ENCODE results near the gene FOXC1. TPM values are rescaled to one million over a fixed set of nuclear protein-coding genes. Genes with fewer than 3 reads are reported as not detected.

Gene FOXC1
- polyA plus RNA-seq, 2 of the 4 experiments (the other 2 are of a cell fraction), result 3.4 to 4.7 TPM

DNA sequence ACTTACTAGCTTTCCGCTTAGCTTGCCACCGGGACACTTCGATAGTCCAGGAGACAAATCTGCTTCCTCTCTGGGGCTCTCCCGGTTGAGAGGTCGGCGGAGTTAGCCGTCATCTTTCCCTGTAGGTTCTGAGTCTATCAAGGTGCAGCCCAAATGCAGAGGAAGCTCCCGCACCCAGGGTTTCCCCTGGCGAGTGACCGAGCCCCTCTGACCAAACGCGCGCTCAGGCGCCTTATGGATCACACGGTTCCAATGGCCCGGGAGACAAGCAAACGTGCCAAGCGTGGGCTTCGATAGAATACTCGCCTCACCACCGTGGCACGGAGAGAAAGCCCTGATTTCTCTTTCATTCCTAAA, 15.8 kb upstream of the FOXC1 start (continued):
- TF ChIP-seq EP300 (IDR thresholded peaks at IDR 0.05), result no peak
- no peak for TF ChIP-seq POLR2AphosphoS2 (conservative IDR thresholded peaks at IDR 0.05; ENCODE audit: low read length)
- TF ChIP-seq KDM1A (IDR thresholded peaks at IDR 0.05; ENCODE audit: low read depth), result no peak
- TF ChIP-seq HES2 (IDR thresholded peaks at IDR 0.05), result no peak
- TF ChIP-seq PBX3 (IDR thresholded peaks at IDR 0.05), result no peak
- no peak for TF ChIP-seq FOSL2 (IDR thresholded peaks at IDR 0.05)
- TF ChIP-seq FOSL2 (CRISPR knock-in tag; IDR thresholded peaks at IDR 0.05), result no peak
- TF ChIP-seq, protein P1, sequence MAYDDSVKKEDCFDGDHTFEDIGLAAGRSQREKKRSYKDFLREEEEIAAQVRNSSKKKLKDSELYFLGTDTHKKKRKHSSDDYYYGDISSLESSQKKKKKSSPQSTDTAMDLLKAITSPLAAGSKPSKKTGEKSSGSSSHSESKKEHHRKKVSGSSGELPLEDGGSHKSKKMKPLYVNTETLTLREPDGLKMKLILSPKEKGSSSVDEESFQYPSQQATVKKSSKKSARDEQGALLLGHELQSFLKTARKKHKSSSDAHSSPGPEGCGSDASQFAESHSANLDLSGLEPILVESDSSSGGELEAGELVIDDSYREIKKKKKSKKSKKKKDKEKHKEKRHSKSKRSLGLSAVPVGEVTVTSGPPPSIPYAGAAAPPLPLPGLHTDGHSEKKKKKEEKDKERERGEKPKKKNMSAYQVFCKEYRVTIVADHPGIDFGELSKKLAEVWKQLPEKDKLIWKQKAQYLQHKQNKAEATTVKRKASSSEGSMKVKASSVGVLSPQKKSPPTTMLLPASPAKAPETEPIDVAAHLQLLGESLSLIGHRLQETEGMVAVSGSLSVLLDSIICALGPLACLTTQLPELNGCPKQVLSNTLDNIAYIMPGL (CRISPR knock-in tag; IDR thresholded peaks at IDR 0.05; ENCODE audit: borderline replicate concordance), result no peak

GRCh38 chr6:1594445-1595200, 15.1 kb upstream of the FOXC1 start:
- ATAC-seq, result no peak

More at GRCh38 chr6:1594445-1595200, 15.1 kb upstream of the FOXC1 start:
- no peaks in the 10 kb centered on the region for H3K9me3 ChIP-seq
- H3K4me1 ChIP-seq, result peaks cover 18% of the 10 kb centered on the region
- H3K4me3 ChIP-seq, result no peak overlapping the region
- FAIRE-seq (no peak), DNase-seq (ENCODE audit: low read depth in 1 of 2, low spot score in 1 of 2) (no peak)
- no peak overlapping the region for H3K27ac ChIP-seq
- no peak for TF ChIP-seq USF2 (IDR thresholded peaks at IDR 0.05)
- no peak for TF ChIP-seq ZNF302 (CRISPR knock-in tag; IDR thresholded peaks at IDR 0.05)
- TF ChIP-seq, protein P2, sequence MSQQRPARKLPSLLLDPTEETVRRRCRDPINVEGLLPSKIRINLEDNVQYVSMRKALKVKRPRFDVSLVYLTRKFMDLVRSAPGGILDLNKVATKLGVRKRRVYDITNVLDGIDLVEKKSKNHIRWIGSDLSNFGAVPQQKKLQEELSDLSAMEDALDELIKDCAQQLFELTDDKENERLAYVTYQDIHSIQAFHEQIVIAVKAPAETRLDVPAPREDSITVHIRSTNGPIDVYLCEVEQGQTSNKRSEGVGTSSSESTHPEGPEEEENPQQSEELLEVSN (IDR thresholded peaks at IDR 0.05; ENCODE audit: borderline replicate concordance, low read depth), result no peak
- TF ChIP-seq NPAS2 (CRISPR knock-in tag; IDR thresholded peaks at IDR 0.05; ENCODE audit: borderline replicate concordance), result no peak
- TF ChIP-seq TFCP2L1 (CRISPR knock-in tag; IDR thresholded peaks at IDR 0.05), result no peak
- TF ChIP-seq CHD4 (IDR thresholded peaks at IDR 0.05; ENCODE audit: borderline replicate concordance), result no peak
- TF ChIP-seq NR3C1 (IDR thresholded peaks at IDR 0.05), result no peak
- TF ChIP-seq JUNB (IDR thresholded peaks at IDR 0.05), result no peak
- no peak for TF ChIP-seq PHF8 (IDR thresholded peaks at IDR 0.05; ENCODE audit: borderline replicate concordance, low read depth)
- TF ChIP-seq MAX (IDR thresholded peaks at IDR 0.05), result no peak
- no peak for TF ChIP-seq HEYL (CRISPR knock-in tag; IDR thresholded peaks at IDR 0.05)
- TF ChIP-seq JUN (IDR thresholded peaks at IDR 0.05), result no peak
- no peak for TF ChIP-seq TP53 (CRISPR knock-in tag; IDR thresholded peaks at IDR 0.05)
- TF ChIP-seq EHMT2 (IDR thresholded peaks at IDR 0.05; ENCODE audit: low read depth), result no peak
- no peak for TF ChIP-seq RCOR1 (IDR thresholded peaks at IDR 0.05; ENCODE audit: low read depth, low read length)
- TF ChIP-seq, protein P3, sequence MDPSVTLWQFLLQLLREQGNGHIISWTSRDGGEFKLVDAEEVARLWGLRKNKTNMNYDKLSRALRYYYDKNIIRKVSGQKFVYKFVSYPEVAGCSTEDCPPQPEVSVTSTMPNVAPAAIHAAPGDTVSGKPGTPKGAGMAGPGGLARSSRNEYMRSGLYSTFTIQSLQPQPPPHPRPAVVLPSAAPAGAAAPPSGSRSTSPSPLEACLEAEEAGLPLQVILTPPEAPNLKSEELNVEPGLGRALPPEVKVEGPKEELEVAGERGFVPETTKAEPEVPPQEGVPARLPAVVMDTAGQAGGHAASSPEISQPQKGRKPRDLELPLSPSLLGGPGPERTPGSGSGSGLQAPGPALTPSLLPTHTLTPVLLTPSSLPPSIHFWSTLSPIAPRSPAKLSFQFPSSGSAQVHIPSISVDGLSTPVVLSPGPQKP (IDR thresholded peaks at IDR 0.05; ENCODE audit: low read depth, low read length), result no peak
- TF ChIP-seq BHLHE40 (IDR thresholded peaks at IDR 0.05; ENCODE audit: low read depth, low read length), result no peak
- TF ChIP-seq BCL3 (IDR thresholded peaks at IDR 0.05), result no peak
- no peak overlapping the region for H3K4me2 ChIP-seq
- 92% methylated on average over 22 of the region's 33 CpGs for WGBS (ENCODE audit: missing lambda C conversion rate)
- ChIA-PET POLR2A (no interaction called here), CTCF (interaction anchor here (1.3 to 4.8 kb wide), 7 partner anchors 40 to 1394 kb away, joined by 3 to 32 read pairs (median 12); partner anchors contain the start of gene MYLK4)
